Measurements from ENCODE around the gene SPATA33. TPM values are rescaled to one million over a fixed set of nuclear protein-coding genes. Genes with fewer than 3 reads are reported as not detected.
A peak's percentile ranks its signal among the peaks of the same experiment; 100 is the strongest.

Gene SPATA33
- total RNA-seq, 1 donor: 3.3 TPM

GRCh38 chr16:89711601-89712273 is 54.1 kb downstream of the SPATA33 start:
- H4K20me1 ChIP-seq (ENCODE audit: insufficient read depth, low read length): no peaks in the 10 kb centered on the region
- H2AFZ ChIP-seq (ENCODE audit: low read length): peak overlapping the region; percentile 51
- H3K36me3 ChIP-seq (ENCODE audit: insufficient read depth, low read length): peaks cover 8% of the 10 kb centered on the region
- H3K79me2 ChIP-seq (ENCODE audit: insufficient read depth, low read length): peaks cover 5% of the 10 kb centered on the region
- TF ChIP-seq CTCF (IDR thresholded peaks at IDR 0.05; ENCODE audit: extremely low read depth, low read depth, low read length): no peak
- no peaks in the 10 kb centered on the region for H3K27me3 ChIP-seq (ENCODE audit: insufficient read depth, low read length)
- peak overlapping the region; percentile 74 for H3K4me3 ChIP-seq (ENCODE audit: insufficient read depth, low read length)
- peaks cover 9% of the 10 kb centered on the region for H3K4me1 ChIP-seq (ENCODE audit: insufficient read depth, low read length)
- no peaks in the 10 kb centered on the region for H3K9me3 ChIP-seq (ENCODE audit: low read depth, low read length)
- peak; percentile 99 for DNase-seq (ENCODE audit: insufficient read length, low spot score, missing footprints)
- H3K27ac ChIP-seq (ENCODE audit: low read depth, low read length): peak overlapping the region; percentile 33
- H3K4me2 ChIP-seq (ENCODE audit: insufficient read depth, low read length): peak overlapping the region; percentile 83

- H3K36me3 ChIP-seq (ENCODE audit: insufficient read depth, low read length): peaks cover 8% of the 10 kb centered on the region
- H3K27me3 ChIP-seq (ENCODE audit: insufficient read depth, low read length): no peaks in the 10 kb centered on the region
- H3K9me3 ChIP-seq (ENCODE audit: low read depth, low read length): no peaks in the 10 kb centered on the region
- peaks cover 8% of the 10 kb centered on the region for H3K79me2 ChIP-seq (ENCODE audit: insufficient read depth, low read length)
- peaks cover 9% of the 10 kb centered on the region for H3K4me1 ChIP-seq (ENCODE audit: insufficient read depth, low read length)
- peak overlapping the region; percentile 51 for H2AFZ ChIP-seq (ENCODE audit: low read length)
- H3K27ac ChIP-seq (ENCODE audit: low read depth, low read length): peak overlapping the region; percentile 33
- H3K4me2 ChIP-seq (ENCODE audit: insufficient read depth, low read length): peak overlapping the region; percentile 83
- H4K20me1 ChIP-seq (ENCODE audit: insufficient read depth, low read length): no peaks in the 10 kb centered on the region
- peak overlapping the region; percentile 74 for H3K4me3 ChIP-seq (ENCODE audit: insufficient read depth, low read length)
- TF ChIP-seq CTCF (IDR thresholded peaks at IDR 0.05; ENCODE audit: extremely low read depth, low read depth, low read length): no peak
- DNase-seq (ENCODE audit: insufficient read length, low spot score, missing footprints): peak; percentile 96
These were observed 54.7 kb downstream of the SPATA33 start for GRCh38 chr16:89712274-89712781.

GRCh38 chr16:89716493-89716892 is 58.9 kb downstream of the SPATA33 start:
- peaks cover 27% of the 10 kb centered on the region for H3K79me2 ChIP-seq (ENCODE audit: insufficient read depth, low read length)
- H3K9me3 ChIP-seq (ENCODE audit: low read depth, low read length): no peaks in the 10 kb centered on the region
- peaks cover 24% of the 10 kb centered on the region for H3K4me1 ChIP-seq (ENCODE audit: insufficient read depth, low read length)
- no peak overlapping the region for H3K4me2 ChIP-seq (ENCODE audit: insufficient read depth, low read length)
- peaks cover 8% of the 10 kb centered on the region for H3K36me3 ChIP-seq (ENCODE audit: insufficient read depth, low read length)
- no peak overlapping the region for H3K4me3 ChIP-seq (ENCODE audit: insufficient read depth, low read length)
- no peaks in the 10 kb centered on the region for H3K27me3 ChIP-seq (ENCODE audit: insufficient read depth, low read length)
- TF ChIP-seq CTCF (IDR thresholded peaks at IDR 0.05; ENCODE audit: extremely low read depth, low read depth, low read length): no peak
- no peak overlapping the region for H2AFZ ChIP-seq (ENCODE audit: low read length)
- no peak for DNase-seq (ENCODE audit: insufficient read length, low spot score, missing footprints)
- no peak overlapping the region for H3K27ac ChIP-seq (ENCODE audit: low read depth, low read length)
- H4K20me1 ChIP-seq (ENCODE audit: insufficient read depth, low read length): peaks cover 4% of the 10 kb centered on the region

- H3K27me3 ChIP-seq (ENCODE audit: insufficient read depth, low read length): no peaks in the 10 kb centered on the region
- H3K4me2 ChIP-seq (ENCODE audit: insufficient read depth, low read length): no peak overlapping the region
- H3K79me2 ChIP-seq (ENCODE audit: insufficient read depth, low read length): peaks cover 27% of the 10 kb centered on the region
- DNase-seq (ENCODE audit: insufficient read length, low spot score, missing footprints): no peak
- H3K4me3 ChIP-seq (ENCODE audit: insufficient read depth, low read length): no peak overlapping the region
- no peaks in the 10 kb centered on the region for H3K9me3 ChIP-seq (ENCODE audit: low read depth, low read length)
- peaks cover 4% of the 10 kb centered on the region for H4K20me1 ChIP-seq (ENCODE audit: insufficient read depth, low read length)
- no peak overlapping the region for H2AFZ ChIP-seq (ENCODE audit: low read length)
- H3K4me1 ChIP-seq (ENCODE audit: insufficient read depth, low read length): peaks cover 23% of the 10 kb centered on the region
- H3K36me3 ChIP-seq (ENCODE audit: insufficient read depth, low read length): peaks cover 8% of the 10 kb centered on the region
- no peak overlapping the region for H3K27ac ChIP-seq (ENCODE audit: low read depth, low read length)
- TF ChIP-seq CTCF (IDR thresholded peaks at IDR 0.05; ENCODE audit: extremely low read depth, low read depth, low read length): no peak
These were observed 59.5 kb downstream of the SPATA33 start for GRCh38 chr16:89716916-89717687.

All from osteoblast (primary cell).